ENCODE data around the gene BICD1. TPM values are rescaled to one million over a fixed set of nuclear protein-coding genes. Genes with fewer than 3 reads are reported as not detected.

The BICD1 gene
- total and polyA plus RNA-seq, 2 donors (not counting 1 experiment from before 2014, with no cell fraction given): 11.1 to 12.4 TPM

- Histone ChIP-seq H3K9ac (ENCODE audit: insufficient read depth, low read length) (no peak overlapping the region), H3K36me3 (ENCODE audit: control insufficient read depth, insufficient read depth, low read length) (no peaks in the 10 kb centered on the region), H3K27me3 (ENCODE audit: control insufficient read depth, insufficient read depth, low read length) (no peaks in the 10 kb centered on the region), H2AFZ (ENCODE audit: low read length) (no peak overlapping the region), H3K9me3 (ENCODE audit: control insufficient read depth, insufficient read depth, low read depth, low read length) (no peaks in the 10 kb centered on the region), H3K79me2 (ENCODE audit: control insufficient read depth, insufficient read depth, low read length) (no peaks in the 10 kb centered on the region), H3K4me2 (ENCODE audit: extremely low read depth, insufficient read depth, low read length) (no peak overlapping the region), H4K20me1 (ENCODE audit: control insufficient read depth, extremely low read depth, insufficient read depth, low read length) (no peaks in the 10 kb centered on the region), H3K4me3 (replicated peaks in 1 of 4; ENCODE audit: control extremely low read depth in 1 of 4, insufficient read depth in 1 of 4, low read depth in 3 of 4, low read length in 4 of 4) (no peak overlapping the region), H3K4me1 (ENCODE audit: control insufficient read depth, extremely low read depth, insufficient read depth, low read length) (no peaks in the 10 kb centered on the region), H3K27ac (ENCODE audit: insufficient read depth, low read length) (no peak overlapping the region)
- DNase-seq (ENCODE audit: low read depth in 2 of 2): no peak
- TF ChIP-seq EZH2 (IDR thresholded peaks at IDR 0.05; ENCODE audit: low read length, missing control alignments) (no peak), CTCF (conservative IDR thresholded peaks at IDR 0.05 in 1 of 2, IDR thresholded peaks at IDR 0.05 in 1 of 2; ENCODE audit: low read depth in 1 of 2, low read length in 2 of 2) (no peak)
Observed at GRCh38 chr12:32418903-32419519, 312.4 kb downstream of the BICD1 start.

GRCh38 chr12:32419520-32419960 lies 312.9 kb downstream of the BICD1 start:
- no peak overlapping the region for H3K27ac ChIP-seq (ENCODE audit: insufficient read depth, low read length)
- H2AFZ ChIP-seq (ENCODE audit: low read length): no peak overlapping the region
- H3K4me1 ChIP-seq (ENCODE audit: control insufficient read depth, extremely low read depth, insufficient read depth, low read length): no peaks in the 10 kb centered on the region
- H3K9ac ChIP-seq (ENCODE audit: insufficient read depth, low read length): no peak overlapping the region
- DNase-seq (ENCODE audit: low read depth in 2 of 2): peak; percentile 18 to 61
- no peaks in the 10 kb centered on the region for H3K9me3 ChIP-seq (ENCODE audit: control insufficient read depth, insufficient read depth, low read depth, low read length)
- H3K79me2 ChIP-seq (ENCODE audit: control insufficient read depth, insufficient read depth, low read length): no peaks in the 10 kb centered on the region
- H3K4me2 ChIP-seq (ENCODE audit: extremely low read depth, insufficient read depth, low read length): no peak overlapping the region
- no peak for TF ChIP-seq CTCF (conservative IDR thresholded peaks at IDR 0.05 in 1 of 2, IDR thresholded peaks at IDR 0.05 in 1 of 2; ENCODE audit: low read depth in 1 of 2, low read length in 2 of 2)
- no peak for TF ChIP-seq EZH2 (IDR thresholded peaks at IDR 0.05; ENCODE audit: low read length, missing control alignments)
- no peaks in the 10 kb centered on the region for H3K27me3 ChIP-seq (ENCODE audit: control insufficient read depth, insufficient read depth, low read length)
- H3K4me3 ChIP-seq (replicated peaks in 1 of 4; ENCODE audit: control extremely low read depth in 1 of 4, insufficient read depth in 1 of 4, low read depth in 3 of 4, low read length in 4 of 4): no peak overlapping the region
- H3K36me3 ChIP-seq (ENCODE audit: control insufficient read depth, insufficient read depth, low read length): no peaks in the 10 kb centered on the region
- H4K20me1 ChIP-seq (ENCODE audit: control insufficient read depth, extremely low read depth, insufficient read depth, low read length): no peaks in the 10 kb centered on the region

- Histone ChIP-seq H4K20me1 (ENCODE audit: control insufficient read depth, extremely low read depth, insufficient read depth, low read length) (no peaks in the 10 kb centered on the region), H3K4me1 (ENCODE audit: control insufficient read depth, extremely low read depth, insufficient read depth, low read length) (no peaks in the 10 kb centered on the region), H3K9me3 (ENCODE audit: control insufficient read depth, insufficient read depth, low read depth, low read length) (no peaks in the 10 kb centered on the region), H3K79me2 (ENCODE audit: control insufficient read depth, insufficient read depth, low read length) (no peaks in the 10 kb centered on the region), H3K27ac (ENCODE audit: insufficient read depth, low read length) (no peak overlapping the region), H3K27me3 (ENCODE audit: control insufficient read depth, insufficient read depth, low read length) (no peaks in the 10 kb centered on the region), H2AFZ (ENCODE audit: low read length) (no peak overlapping the region), H3K36me3 (ENCODE audit: control insufficient read depth, insufficient read depth, low read length) (no peaks in the 10 kb centered on the region), H3K4me2 (ENCODE audit: extremely low read depth, insufficient read depth, low read length) (no peak overlapping the region), H3K9ac (ENCODE audit: insufficient read depth, low read length) (no peak overlapping the region), H3K4me3 (replicated peaks in 1 of 4; ENCODE audit: control extremely low read depth in 1 of 4, insufficient read depth in 1 of 4, low read depth in 3 of 4, low read length in 4 of 4) (no peak overlapping the region)
- no peak for DNase-seq (ENCODE audit: low read depth in 2 of 2)
- TF ChIP-seq EZH2 (IDR thresholded peaks at IDR 0.05; ENCODE audit: low read length, missing control alignments) (no peak), CTCF (conservative IDR thresholded peaks at IDR 0.05 in 1 of 2, IDR thresholded peaks at IDR 0.05 in 1 of 2; ENCODE audit: low read depth in 1 of 2, low read length in 2 of 2) (no peak)
Observed at GRCh38 chr12:32420356-32420755, 313.7 kb downstream of the BICD1 start.
